Pancreas (tissue), 10 donors: ENCODE results near the gene GHDC. TPM values are rescaled to one million over a fixed set of nuclear protein-coding genes. Genes with fewer than 3 reads are reported as not detected.
"Not testable (repeated sequence)": the region's sequence is repeated elsewhere in the genome, so short reads cannot be mapped to it uniquely, and the experiment has no call there.

Source experiments
- ATAC-seq, 4 donors: fragments of 200-7000 bp; cut with Tn5 transposase; one replicate each; pipeline versions ENCODE4 v1.8.0 to v1.9.1; 2020; ENCODE audit warnings: mild to moderate bottlenecking in 4 of 4, moderate library complexity in 4 of 4
- DNase-seq, 6 donors: peaks; one replicate each; pipeline ENCODE4 v3.0.0-alpha.2; 2020
- FAIRE-seq: peaks from 2 replicates; lab custom pipeline; 2012; peaks lifted over from hg19 to GRCh38; lab: Jason Lieb, UNC
- H3K27ac ChIP-seq, 4 donors: fragments of 200-600 bp; sonication (generic); 1 replicate in 3 of 4; 2 replicates in 1 of 4; pipeline versions ENCODE4 v1.5.0 to v1.8.0; 2020
- H3K27me3 ChIP-seq, 4 donors: fragments of 200-600 bp; one replicate each; pipeline ENCODE4 v1.8.0; 2021
- H3K36me3 ChIP-seq, 3 donors: fragments of 200-600 bp; sonication (generic) in 1 of 3; one replicate each; pipeline versions ENCODE4 v1.5.0 to v1.8.0; 2020 to 2021
- H3K4me1 ChIP-seq, 3 donors: fragments of 200-600 bp; one replicate each; pipeline ENCODE4 v1.8.0; 2021
- H3K4me3 ChIP-seq, 4 donors: fragments of 200-600 bp; sonication (generic) in 2 of 4; one replicate each; pipeline versions ENCODE4 v1.5.0 to v1.8.0; 2020 to 2021
- H3K9me3 ChIP-seq, 4 donors: fragments of 200-600 bp; one replicate each; pipeline ENCODE4 v1.8.0; 2021
- WGBS, 2 donors: extraction: QIAGEN DNeasy Blood & Tissue Kit; methylation state at CpG; one replicate each; pipeline ENCODE4 v1.1.7; 2013; 5-methylcytosine and 5-hydroxymethylcytosine counted together
- intact Hi-C, 3 donors: fragments of 100-400 bp; cut with DNase I; formaldehyde crosslinking; loops; one replicate each; pipeline versions ENCODE4 v1.11.1 to v1.14.2; 2022
- polyA plus RNA-seq, 2 donors: library from polyadenylated mRNA; stranded (reverse); fragments of 200-250 nt; gene quantifications; one replicate each; pipeline ENCODE4 v1.2.3, GENCODE V29; 2013
- total RNA-seq, 6 donors: library from RNA; stranded (reverse); fragmentation: NEBNext Ultra II Directional in 4 of 6; extraction: Animal tissue kit (Norgen Biotek cat#: 25700) in 4 of 6; gene quantifications; one replicate each; pipeline versions ENCODE4 v1.2.1 to v1.2.4, GENCODE V29; 2021 to 2023
- TF ChIP-seq, protein P1 (sequence below), 4 donors: fragments of 200-600 bp; sonication (generic) in 3 of 4; IDR thresholded peaks; one replicate each; pipeline versions ENCODE4 v1.5.0 to v1.8.0; 2021; ENCODE audit warnings: antibody characterized with exemption in 4 of 4
- donor health status: healthy with polysubstance abuse.
- donor health status: DM: no; HTN: no; CAD: no; lungs with moderate emphysema.
- donor health status: DM: no; HTN: no; CAD: no.
- donor health status: control.
- donor health status: control.
- donor health status: Bipolar disorder and iron deficiency.
- donor health status: DM: yes; HTN: yes; CAD: no.
- donor health status: DM: no; HTN: no; CAD: no.
- donor health status: DM: no; HTN: no; CAD: no.
- donor health status: DM: yes; HTN: yes; CAD: no.

GHDC gene
- total and polyA plus RNA-seq, 8 donors, result 14.8 to 21.6 (median 18.4) TPM

DNA sequence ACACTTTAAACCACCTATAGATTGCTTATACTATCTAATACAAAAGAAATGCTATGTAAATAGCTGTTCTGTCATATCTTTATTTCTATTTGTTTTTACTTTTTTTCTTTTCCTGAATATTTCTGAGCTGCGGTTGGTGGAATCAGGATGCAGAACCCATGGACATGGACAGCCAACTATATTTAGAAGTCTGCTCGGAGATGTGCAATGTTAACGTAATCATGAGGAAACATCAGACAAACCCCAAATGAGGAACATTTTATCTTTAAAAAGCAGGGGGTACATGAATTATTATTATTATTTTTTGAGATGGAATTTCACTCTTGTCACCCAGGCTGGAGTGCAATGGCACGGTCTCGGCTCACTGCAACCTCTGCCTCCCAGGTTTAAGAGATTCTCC, 31.4 kb upstream of the GHDC start:
- Histone ChIP-seq H3K4me1 (no peaks in the 10 kb centered on the region), H3K4me3 (no peak overlapping the region), H3K27ac (no peak overlapping the region), H3K27me3 (no peaks in the 10 kb centered on the region), H3K9me3 (no peaks in the 10 kb centered on the region), H3K36me3 (peaks cover 0 to 9% (median 0%) of the 10 kb centered on the region in 3 donors)
- 90 to 94% methylated on average over 5 of the region's 5 CpGs for WGBS, 2 donors
- TF ChIP-seq, protein P1, sequence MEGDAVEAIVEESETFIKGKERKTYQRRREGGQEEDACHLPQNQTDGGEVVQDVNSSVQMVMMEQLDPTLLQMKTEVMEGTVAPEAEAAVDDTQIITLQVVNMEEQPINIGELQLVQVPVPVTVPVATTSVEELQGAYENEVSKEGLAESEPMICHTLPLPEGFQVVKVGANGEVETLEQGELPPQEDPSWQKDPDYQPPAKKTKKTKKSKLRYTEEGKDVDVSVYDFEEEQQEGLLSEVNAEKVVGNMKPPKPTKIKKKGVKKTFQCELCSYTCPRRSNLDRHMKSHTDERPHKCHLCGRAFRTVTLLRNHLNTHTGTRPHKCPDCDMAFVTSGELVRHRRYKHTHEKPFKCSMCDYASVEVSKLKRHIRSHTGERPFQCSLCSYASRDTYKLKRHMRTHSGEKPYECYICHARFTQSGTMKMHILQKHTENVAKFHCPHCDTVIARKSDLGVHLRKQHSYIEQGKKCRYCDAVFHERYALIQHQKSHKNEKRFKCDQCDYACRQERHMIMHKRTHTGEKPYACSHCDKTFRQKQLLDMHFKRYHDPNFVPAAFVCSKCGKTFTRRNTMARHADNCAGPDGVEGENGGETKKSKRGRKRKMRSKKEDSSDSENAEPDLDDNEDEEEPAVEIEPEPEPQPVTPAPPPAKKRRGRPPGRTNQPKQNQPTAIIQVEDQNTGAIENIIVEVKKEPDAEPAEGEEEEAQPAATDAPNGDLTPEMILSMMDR (IDR thresholded peaks at IDR 0.05), result no peak
- no peak for ATAC-seq
- intact Hi-C loops, result no loop called here
- FAIRE-seq, result no peak
- no peak for DNase-seq

DNA sequence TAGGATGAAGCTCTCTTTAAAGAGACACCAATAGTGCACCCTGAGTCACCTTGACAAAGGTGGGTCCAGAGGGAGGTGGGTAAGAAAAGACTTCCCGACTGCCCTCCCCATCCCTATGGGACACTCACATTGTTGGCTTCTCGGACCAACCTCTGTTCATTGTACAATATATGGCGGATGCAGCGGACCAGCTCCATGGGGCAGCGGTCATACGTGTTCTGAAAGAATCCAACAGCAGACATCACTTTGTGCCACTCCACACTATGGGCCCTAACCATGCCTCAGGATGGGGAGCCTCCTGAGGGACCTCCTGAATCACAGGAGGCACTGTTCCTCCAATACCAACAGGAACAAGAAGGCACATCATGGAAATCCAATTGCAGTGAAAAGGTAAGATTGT, 30.4 kb upstream of the GHDC start:
- 92 to 99% methylated on average over 6 of the region's 6 CpGs for WGBS, 2 donors
- H3K27me3 ChIP-seq, result no peaks in the 10 kb centered on the region
- H3K9me3 ChIP-seq, result no peaks in the 10 kb centered on the region
- TF ChIP-seq, protein P1 (IDR thresholded peaks at IDR 0.05), result no peak
- H3K27ac ChIP-seq, result no peak overlapping the region
- FAIRE-seq, result no peak
- no peak overlapping the region for H3K4me3 ChIP-seq
- intact Hi-C loops, result no loop called here
- no peak for ATAC-seq
- peaks cover 0 to 9% (median 0%) of the 10 kb centered on the region in 3 donors for H3K36me3 ChIP-seq
- DNase-seq, result no peak
- H3K4me1 ChIP-seq, result no peaks in the 10 kb centered on the region

DNA sequence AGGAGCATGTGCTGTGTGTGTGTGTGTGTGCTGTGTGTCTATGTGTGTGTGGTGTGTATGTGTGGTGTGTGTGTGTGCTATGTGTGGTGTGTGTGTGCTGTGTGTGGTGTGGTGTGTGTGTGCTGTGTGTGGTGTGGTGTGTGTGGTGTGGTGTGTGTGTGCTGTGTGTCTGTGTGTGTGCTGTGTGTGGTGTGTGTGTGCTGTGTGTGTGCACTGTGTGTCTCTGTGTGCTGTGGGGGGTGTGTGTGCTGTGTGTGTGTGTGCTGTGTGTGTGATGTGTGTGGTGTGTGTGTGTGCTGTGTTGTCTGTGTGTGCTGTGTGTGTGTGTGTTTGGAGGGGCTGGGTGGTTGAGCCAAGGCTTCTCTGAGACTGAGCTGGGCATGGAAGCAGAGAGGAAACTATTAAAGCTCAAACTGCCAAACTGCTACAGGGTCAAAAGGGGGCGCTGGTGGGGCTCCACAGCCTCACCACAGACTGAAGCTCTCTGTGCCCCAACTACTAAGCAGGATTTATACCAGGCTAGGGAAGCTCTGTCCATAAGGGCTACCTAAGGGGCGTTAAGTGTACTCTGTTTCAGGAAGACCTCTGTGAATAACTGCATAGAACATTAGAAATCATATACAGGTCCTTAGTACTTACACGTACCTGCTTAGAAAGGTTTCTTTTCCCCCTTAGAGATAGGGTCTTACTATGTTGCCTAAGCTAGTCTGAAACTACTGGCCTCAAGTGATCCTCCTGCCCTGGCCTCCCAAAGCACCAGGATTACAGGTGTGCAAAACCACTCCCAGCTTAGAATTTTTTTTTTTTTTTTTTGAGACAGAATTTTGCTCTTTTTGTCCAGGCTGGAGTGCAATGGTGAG, 27.8 kb upstream of the GHDC start:
- TF ChIP-seq, protein P1 (IDR thresholded peaks at IDR 0.05), result peak in 1 of 4 donors; percentile 9
- Histone ChIP-seq H3K27ac (no peak overlapping the region), H3K36me3 (peaks cover 0 to 18% (median 3%) of the 10 kb centered on the region in 3 donors), H3K9me3 (no peaks in the 10 kb centered on the region), H3K4me1 (no peaks in the 10 kb centered on the region), H3K4me3 (no peak overlapping the region), H3K27me3 (no peaks in the 10 kb centered on the region)
- intact Hi-C loops, result no loop called here
- DNase-seq, result peak in 1 of 6 donors; percentile 19
- ATAC-seq, result peak in 3 of 4 donors; percentile 77 to 90 (median 79)
- WGBS, 2 donors, result 63 to 66% methylated on average over 3 of the region's 3 CpGs
- FAIRE-seq, result no peak

DNA sequence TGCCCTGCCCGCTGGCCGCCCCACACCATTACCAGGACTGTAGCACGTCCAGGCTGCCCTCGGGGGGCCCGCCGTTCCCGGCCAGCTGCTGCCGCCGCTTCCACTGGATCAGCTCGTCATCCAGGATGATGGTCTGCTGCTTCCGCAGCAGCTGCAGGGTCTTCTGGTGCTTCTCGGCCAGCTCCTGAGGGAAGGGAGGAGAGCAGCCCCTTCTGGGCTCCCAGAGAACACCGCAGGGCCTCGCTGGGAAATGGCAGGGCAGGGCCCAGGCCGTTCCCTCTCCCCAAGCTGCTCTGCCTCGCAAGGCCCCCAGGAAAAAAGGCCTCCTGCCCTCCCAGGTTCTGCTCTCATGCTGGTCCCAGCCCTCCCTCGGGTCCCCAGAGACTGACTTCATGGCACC, 25.0 kb upstream of the GHDC start:
- DNase-seq, intact Hi-C loops, FAIRE-seq, H3K27ac ChIP-seq, H3K9me3 ChIP-seq, H3K4me1 ChIP-seq, H3K4me3 ChIP-seq, ATAC-seq, H3K27me3 ChIP-seq: not testable (repeated sequence)
- H3K36me3 ChIP-seq, result peaks cover 0 to 31% (median 3%) of the 10 kb centered on the region in 3 donors
- WGBS, 2 donors, result 91% methylated on average over 3 of the region's 17 CpGs; no CpG with 5 or more reads in 1 of the 2 donors

- H3K4me1 ChIP-seq, result peaks cover 8 to 14% (median 14%) of the 10 kb centered on the region in 3 donors
- H3K4me3 ChIP-seq, result no peak overlapping the region
- H3K27ac ChIP-seq, result no peak overlapping the region
- peaks cover 0 to 30% (median 3%) of the 10 kb centered on the region in 3 donors for H3K36me3 ChIP-seq
- no peak for ATAC-seq
- FAIRE-seq, result no peak
- intact Hi-C loops, result no loop called here
- no peaks in the 10 kb centered on the region for H3K9me3 ChIP-seq
- TF ChIP-seq, protein P1 (IDR thresholded peaks at IDR 0.05), result no peak
- 87 to 89% methylated on average over 2 of the region's 2 CpGs for WGBS, 2 donors
- no peak for DNase-seq
- no peaks in the 10 kb centered on the region for H3K27me3 ChIP-seq
Measured at GRCh38 chr17:42214156-42214555, 19.9 kb upstream of the GHDC start.
